Pons (tissue), 1 donor: ENCODE results near the gene ASAP2.

ENCODE experiments used
- DNase-seq: peaks from one replicate; pipeline ENCODE4 v3.0.0-alpha.2; 2016; ENCODE audit warnings: low spot score

ASAP2 gene

GRCh38 chr2:9403924-9404323 lies 197.3 kb downstream of the ASAP2 start:
- no peak for DNase-seq

DNA sequence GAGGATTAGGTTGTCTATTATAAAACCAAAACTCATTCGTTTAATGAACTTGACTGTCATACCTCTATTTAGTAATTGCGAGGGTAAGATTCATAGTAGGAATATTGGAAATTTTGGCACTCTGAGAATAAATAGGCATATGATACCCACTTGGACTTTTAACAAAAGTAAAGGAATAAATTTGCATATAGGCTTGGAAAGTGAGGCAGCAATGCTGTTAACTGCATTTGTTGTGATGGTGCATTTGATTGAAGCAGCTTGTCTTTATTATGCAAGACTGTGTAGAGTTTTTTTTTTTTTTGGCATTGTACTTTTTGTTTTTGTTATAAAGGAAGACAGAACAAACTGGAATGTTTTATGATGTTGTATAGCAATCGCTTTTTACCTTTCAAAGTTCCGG lies 197.8 kb downstream of the ASAP2 start:
- no peak for DNase-seq

- DNase-seq, result no peak
Measured at GRCh38 chr2:9405636-9406035, 199.0 kb downstream of the ASAP2 start.

- no peak for DNase-seq
Measured at GRCh38 chr2:9406529-9407362, 200.1 kb downstream of the ASAP2 start.

DNA sequence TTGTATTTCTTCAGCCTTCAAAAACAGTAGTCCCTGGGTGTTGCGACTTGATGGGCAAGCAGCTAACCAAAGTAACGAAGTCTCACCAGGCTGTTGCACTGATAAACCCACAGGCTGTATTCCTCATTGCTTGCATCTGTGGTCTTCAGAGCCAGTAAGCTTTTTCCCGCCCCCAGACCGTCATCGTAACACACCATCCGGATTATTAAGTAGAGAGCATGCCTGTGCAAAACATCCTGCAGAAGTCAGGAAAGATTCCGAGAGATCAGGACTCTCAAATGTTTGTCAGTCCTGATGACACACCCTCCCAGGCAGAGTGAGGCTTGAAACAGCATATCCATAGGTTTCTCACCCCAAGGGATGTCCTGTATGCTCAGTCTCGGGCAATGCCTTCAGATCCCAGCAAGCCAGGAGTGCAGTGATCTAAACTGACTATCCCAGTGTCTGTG lies 200.8 kb downstream of the ASAP2 start:
- no peak for DNase-seq

DNA sequence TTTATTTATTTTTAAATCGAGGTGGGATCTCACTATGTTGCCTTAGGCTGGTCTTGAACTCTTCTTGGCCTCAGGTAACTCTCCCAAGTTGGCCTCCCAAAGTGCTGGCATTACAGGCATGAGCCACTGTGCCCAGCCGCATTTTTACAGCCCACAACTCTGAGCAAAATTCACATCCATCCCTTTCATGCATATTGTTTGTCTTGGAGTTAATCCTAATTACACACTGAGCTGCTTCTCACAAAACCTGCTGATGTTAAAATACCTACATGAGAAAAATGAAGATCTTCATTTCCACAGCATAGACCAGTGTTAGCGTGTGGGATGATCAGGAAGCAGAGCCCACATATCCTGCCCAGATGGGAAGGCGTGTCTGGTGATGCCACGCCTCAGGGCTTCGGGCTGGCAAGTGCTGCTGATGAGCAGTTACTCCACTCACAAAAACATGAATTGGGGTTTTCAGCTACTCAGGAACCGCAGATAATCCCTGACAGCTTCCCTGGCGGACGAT lies 202.1 kb downstream of the ASAP2 start:
- no peak for DNase-seq

GRCh38 chr2:9410108-9410507 lies 203.5 kb downstream of the ASAP2 start:
- DNase-seq, result no peak

- no peak for DNase-seq
Measured at GRCh38 chr2:9412781-9413180, 206.2 kb downstream of the ASAP2 start.

DNA sequence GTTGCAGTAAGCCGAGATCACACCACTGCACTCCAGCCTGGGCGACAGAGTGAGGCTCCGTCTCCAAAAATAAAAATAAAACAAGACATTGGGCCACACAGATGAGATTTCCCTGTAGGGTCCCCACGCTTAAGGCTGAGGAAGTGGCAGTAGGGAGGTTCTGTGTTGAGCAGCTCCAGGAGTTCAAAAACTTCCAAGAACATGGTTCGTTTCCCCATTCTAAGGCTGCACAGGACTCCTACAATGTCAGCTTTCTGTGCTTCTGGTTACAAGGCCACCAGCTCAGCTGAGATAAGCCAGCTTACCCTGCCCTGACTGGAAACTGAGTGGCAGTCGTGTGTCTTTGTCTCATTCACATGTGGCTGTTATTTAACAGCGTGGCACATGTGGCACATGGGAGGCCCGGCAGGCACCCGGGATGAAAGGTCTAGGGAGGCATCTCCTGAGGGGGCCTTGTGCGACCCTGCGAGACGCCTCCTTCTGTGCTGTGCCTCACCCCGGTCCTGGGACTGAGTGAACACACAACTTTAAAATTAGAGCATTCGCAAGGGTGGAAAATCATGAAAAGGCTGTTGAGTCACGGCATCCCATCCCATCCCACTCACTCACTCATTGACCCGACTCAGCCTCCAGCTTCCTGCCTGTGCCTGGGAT lies 209.0 kb downstream of the ASAP2 start:
- DNase-seq, result no peak

DNA sequence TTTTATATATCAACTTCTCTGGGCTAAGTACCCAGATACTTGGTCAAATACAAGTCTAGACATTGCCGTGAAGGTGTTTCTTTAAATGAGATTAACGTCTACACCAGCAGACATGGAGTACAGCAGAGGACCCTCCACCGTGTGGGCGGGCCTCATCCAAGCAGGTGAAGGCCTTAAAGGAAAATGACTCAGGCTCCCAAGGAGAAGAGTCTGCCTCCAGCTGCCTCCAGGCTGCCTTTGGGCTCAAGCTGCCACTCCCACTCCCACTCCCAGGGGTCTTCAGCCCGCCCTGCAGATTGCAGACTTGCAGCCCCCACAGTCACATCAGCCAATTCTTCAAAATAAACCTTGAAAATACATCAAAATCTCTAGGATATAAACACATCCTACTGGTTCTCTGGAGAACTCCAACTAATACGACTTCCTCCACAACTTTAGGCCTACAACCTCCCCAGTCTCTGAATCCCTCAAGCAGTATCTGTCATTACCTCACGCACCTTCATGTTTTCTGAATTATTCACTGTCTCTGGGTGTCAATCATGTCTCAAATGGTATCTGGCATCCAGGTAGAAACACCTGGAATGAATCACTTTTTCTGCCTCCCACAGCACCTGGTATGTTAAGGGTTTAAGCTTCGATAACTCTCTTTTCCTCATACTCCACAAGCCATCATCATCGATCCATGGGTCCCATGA lies 209.8 kb downstream of the ASAP2 start:
- DNase-seq, result no peak

DNA sequence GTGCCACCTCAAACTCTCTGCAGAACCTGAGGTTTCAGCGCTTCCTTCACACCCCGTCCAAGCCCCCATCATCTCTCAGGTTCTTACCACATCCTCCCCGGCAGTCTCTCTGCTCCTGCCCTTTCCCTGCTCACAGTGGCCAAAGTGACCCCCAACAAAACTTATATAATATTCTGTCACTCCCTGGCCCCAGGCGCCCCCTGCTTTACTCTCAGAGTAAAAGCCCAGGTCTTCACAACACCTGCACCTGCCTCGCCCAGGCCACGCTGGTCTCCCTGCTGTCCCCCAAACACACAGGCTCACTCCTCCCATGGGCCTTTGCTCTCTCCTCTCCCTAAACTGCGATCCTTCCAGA lies 210.3 kb downstream of the ASAP2 start:
- DNase-seq, result no peak

GRCh38 chr2:9417725-9418124 lies 211.1 kb downstream of the ASAP2 start:
- DNase-seq, result no peak

DNA sequence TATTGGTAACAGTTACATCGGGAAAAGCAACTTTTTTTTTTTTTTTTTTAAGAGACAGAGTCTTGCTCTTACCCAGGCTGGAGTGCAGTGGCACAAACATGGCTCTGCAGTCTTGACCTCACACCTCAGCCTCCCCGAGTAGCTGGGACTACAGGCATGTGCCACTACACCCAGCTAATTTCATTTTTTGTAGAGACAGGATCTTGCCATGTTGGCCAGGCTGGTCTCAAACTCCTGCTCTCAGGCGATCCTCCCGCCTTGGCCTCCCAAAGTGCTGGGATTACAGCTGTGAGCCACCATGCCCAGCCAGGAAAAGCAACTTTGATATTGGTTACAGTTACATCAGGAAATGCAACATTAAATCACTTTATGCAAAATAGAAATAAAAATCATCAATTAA lies 212.1 kb downstream of the ASAP2 start:
- DNase-seq, result no peak

DNA sequence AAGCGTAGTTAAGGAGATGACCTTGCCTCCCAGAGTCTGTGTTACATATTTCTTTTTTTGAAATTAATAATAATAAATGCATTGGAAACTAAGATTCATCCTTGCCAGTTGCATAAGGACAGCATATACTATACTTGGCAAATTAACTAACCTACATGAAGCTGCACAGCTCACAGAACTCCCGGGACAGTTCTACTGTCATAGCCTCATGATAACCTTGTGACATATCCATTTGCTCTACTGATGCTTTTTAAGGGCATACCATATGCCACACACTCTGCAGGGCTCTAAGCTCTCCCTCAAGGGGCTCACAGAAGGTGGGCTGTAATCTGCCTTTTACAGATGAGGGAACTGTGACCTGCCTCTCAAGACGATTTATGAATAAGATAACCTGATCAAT lies 212.9 kb downstream of the ASAP2 start:
- DNase-seq, result no peak

DNA sequence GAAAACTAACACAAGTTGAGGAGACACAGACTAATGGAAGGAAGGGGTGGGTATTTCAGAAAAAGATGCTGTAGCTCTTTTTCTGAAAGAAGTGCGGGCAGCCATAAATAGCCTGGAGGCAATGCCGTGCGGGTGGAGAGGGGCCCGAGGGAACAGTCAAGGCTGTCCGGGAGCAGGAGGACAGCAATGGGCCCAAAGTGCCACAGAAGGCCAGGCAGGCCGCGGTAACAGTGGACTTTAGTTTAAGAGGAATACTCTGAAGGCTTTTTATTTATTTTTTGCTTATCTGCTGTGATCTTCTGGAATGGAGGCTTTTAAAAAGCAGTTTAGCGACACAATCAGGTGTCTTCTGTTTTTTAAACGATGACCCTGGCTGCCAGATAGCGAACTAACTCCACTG lies 213.9 kb downstream of the ASAP2 start:
- DNase-seq, result no peak

DNA sequence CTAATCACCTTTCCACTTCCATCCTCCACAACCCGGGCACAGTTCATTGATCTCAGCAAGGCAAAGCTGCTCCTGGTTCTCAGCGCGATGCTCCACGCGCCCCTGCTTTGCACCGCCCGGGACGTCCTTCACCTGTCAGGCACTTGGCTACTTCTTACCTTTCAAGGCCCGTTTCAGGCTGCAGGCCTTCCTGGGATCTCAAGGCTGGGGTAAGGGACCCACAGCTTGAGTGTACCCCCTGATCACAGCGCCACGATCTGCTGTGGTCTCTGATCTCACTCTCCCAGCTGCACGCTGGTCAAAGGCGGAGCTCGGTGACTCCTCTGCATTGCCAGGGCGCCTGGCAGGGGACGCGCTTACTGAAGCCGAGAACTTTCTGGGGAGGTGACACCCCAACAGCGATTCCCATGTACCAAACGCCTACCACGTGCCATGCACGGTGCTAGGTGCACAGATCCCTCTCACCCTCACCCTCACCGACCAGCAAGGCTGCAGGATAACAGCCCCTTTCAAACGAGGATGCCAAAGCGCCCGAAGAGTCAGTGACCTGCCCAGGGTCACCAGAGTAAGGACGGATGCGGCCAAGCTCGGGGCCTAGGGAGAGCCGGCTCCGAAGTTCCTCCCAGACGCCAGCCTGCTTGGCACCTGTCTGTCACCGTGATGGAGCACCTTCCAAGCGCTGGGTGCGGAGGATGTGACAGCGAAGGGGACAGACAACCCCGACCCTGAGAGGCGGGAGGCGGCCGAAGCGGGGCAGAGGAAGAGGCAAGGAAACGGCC lies 215.9 kb downstream of the ASAP2 start:
- peak; percentile 71 for DNase-seq

GRCh38 chr2:9423100-9423921 lies 216.7 kb downstream of the ASAP2 start, which contains the start of the genes CPSF3 and ITGB1BP1:
TSS of gene CPSF3 (plus strand) at chr2:9423654. CDS start at chr2:9423774, 120 bp downstream.
TSS of gene ITGB1BP1 (minus strand) at chr2:9423528. CDS start at chr2:9418697, 4,831 bp downstream.
- DNase-seq, result peak; percentile 97

GRCh38 chr2:9423922-9424272 lies 217.3 kb downstream of the ASAP2 start:
- DNase-seq, result peak; percentile 20

- no peak for DNase-seq
Measured at GRCh38 chr2:9424447-9425164, 218.0 kb downstream of the ASAP2 start.

- DNase-seq, result no peak
Measured at GRCh38 chr2:9428965-9429577, 222.5 kb downstream of the ASAP2 start.
